HEK293 (cell line): ENCODE results near the gene COL11A2.

Experiments used
- CTCF ChIA-PET: fragments of 350-600 bp; formaldehyde crosslinking; extraction: SDS; loops from one replicate; lab custom pipeline; 2021; ENCODE audit warnings: antibody characterized with exemption; lab: Yijun Ruan, JAX
- POLR2A ChIA-PET: fragments of 300-600 bp; formaldehyde crosslinking; extraction: SDS; loops from one replicate; lab custom pipeline; 2020; ENCODE audit warnings: antibody characterized with exemption, inconsistent platforms; lab: Yijun Ruan, JAX
- H3K27ac ChIP-seq: fragments of 200-500 bp; sonication (Bioruptor generic); 2 replicates; pipeline ENCODE4 v1.5.1; 2014; ENCODE audit warnings: low read depth, low read length, control low read depth, inconsistent platforms; ENCODE audit errors: extremely low read depth
- H3K36me3 ChIP-seq, 2 experiments: fragments of 200-500 bp in 1 of 2; sonication (Bioruptor generic) in 1 of 2; 1 replicate in 1 of 2; 2 replicates in 1 of 2; pipeline ENCODE4 v1.5.1; 2014 to 2017; ENCODE audit warnings: inconsistent platforms in 2 of 2, low read length in 2 of 2; ENCODE audit not compliant: control insufficient read depth in 2 of 2, insufficient read depth in 1 of 2
- H3K4me1 ChIP-seq: fragments of 200-500 bp; sonication (Bioruptor generic); 2 replicates; pipeline ENCODE4 v1.5.1; 2014; ENCODE audit warnings: mild to moderate bottlenecking, low read length, inconsistent platforms; ENCODE audit not compliant: control insufficient read depth, insufficient read depth
- H3K4me3 ChIP-seq: 2 replicates; pipeline ENCODE4 v1.5.1; 2011; ENCODE audit warnings: low read depth, mild to moderate bottlenecking, control low read depth, low read length, moderate library complexity
- H3K9me3 ChIP-seq: fragments of 200-500 bp; sonication (Bioruptor generic); 2 replicates; pipeline ENCODE4 v1.5.1; 2014; ENCODE audit warnings: low read depth, low read length, inconsistent platforms; ENCODE audit not compliant: control insufficient read depth, insufficient read depth
- BCL6B ChIP-seq: fragments of 450-650 bp; formaldehyde crosslinking; IDR thresholded peaks from 2 replicates; pipeline ENCODE4 v1.5.1; 2017; ENCODE audit warnings: missing biosample characterization, missing genetic modification characterization
- CTCF ChIP-seq: fragments of 450-650 bp; formaldehyde crosslinking; IDR thresholded peaks from 2 replicates; pipeline ENCODE4 v1.5.1; 2016; ENCODE audit warnings: missing biosample characterization, missing genetic modification characterization
- GLI4 ChIP-seq: fragments of 450-650 bp; formaldehyde crosslinking; IDR thresholded peaks from 2 replicates; pipeline ENCODE4 v1.5.1; 2016; ENCODE audit warnings: missing biosample characterization, missing genetic modification characterization
- HOXC10 ChIP-seq: sonication (generic); formaldehyde crosslinking; IDR thresholded peaks from 2 replicates; pipeline ENCODE4 v1.8.1; 2023; ENCODE audit warnings: mild to moderate bottlenecking, missing genetic modification reagents
- IKZF3 ChIP-seq: fragments of 450-650 bp; IDR thresholded peaks from 2 replicates; pipeline ENCODE4 v1.5.0; 2018; ENCODE audit warnings: missing biosample characterization, mild to moderate bottlenecking, missing genetic modification characterization, moderate library complexity
- KLF10 ChIP-seq: fragments of 450-650 bp; IDR thresholded peaks from 2 replicates; pipeline ENCODE4 v1.5.1; 2018; ENCODE audit warnings: missing biosample characterization, mild to moderate bottlenecking, missing genetic modification characterization
- TSHZ1 ChIP-seq: fragments of 450-650 bp; formaldehyde crosslinking; IDR thresholded peaks from 2 replicates; pipeline ENCODE4 v1.5.1; 2016; ENCODE audit warnings: missing biosample characterization, missing genetic modification characterization, borderline replicate concordance
- YY2 ChIP-seq: fragments of 450-650 bp; formaldehyde crosslinking; IDR thresholded peaks from 2 replicates; pipeline ENCODE4 v1.5.1; 2016; ENCODE audit warnings: missing biosample characterization, missing genetic modification characterization
- ZBTB21 ChIP-seq: fragments of 450-650 bp; formaldehyde crosslinking; IDR thresholded peaks from 2 replicates; pipeline ENCODE4 v1.5.1; 2017; ENCODE audit warnings: missing biosample characterization, missing genetic modification characterization
- ZBTB7A ChIP-seq: fragments of 450-650 bp; formaldehyde crosslinking; IDR thresholded peaks from 2 replicates; pipeline ENCODE4 v1.5.1; 2016; ENCODE audit warnings: low read depth, missing biosample characterization, missing genetic modification characterization
- ZFHX2 ChIP-seq: fragments of 450-650 bp; formaldehyde crosslinking; conservative IDR thresholded peaks from 2 replicates; pipeline ENCODE4 v1.5.1; 2016; ENCODE audit warnings: missing biosample characterization, missing genetic modification characterization
- ZNF140 ChIP-seq: fragments of 450-650 bp; formaldehyde crosslinking; IDR thresholded peaks from 2 replicates; pipeline ENCODE4 v1.5.1; 2016; ENCODE audit warnings: missing biosample characterization, missing genetic modification characterization
- ZNF2 ChIP-seq: fragments of 450-650 bp; formaldehyde crosslinking; IDR thresholded peaks from 2 replicates; pipeline ENCODE4 v1.5.1; 2016; ENCODE audit warnings: missing biosample characterization, missing genetic modification characterization
- ZNF394 ChIP-seq: fragments of 450-650 bp; formaldehyde crosslinking; IDR thresholded peaks from 2 replicates; pipeline ENCODE4 v1.5.1; 2016; ENCODE audit warnings: missing biosample characterization, missing genetic modification characterization, mild to moderate bottlenecking, moderate library complexity, borderline replicate concordance
- ZNF510 ChIP-seq: fragments of 450-650 bp; formaldehyde crosslinking; IDR thresholded peaks from 2 replicates; pipeline ENCODE4 v1.5.1; 2018; ENCODE audit warnings: mild to moderate bottlenecking, missing genetic modification characterization, missing biosample characterization; ENCODE audit not compliant: insufficient replicate concordance
- ZNF571 ChIP-seq: fragments of 450-650 bp; formaldehyde crosslinking; IDR thresholded peaks from 2 replicates; pipeline ENCODE4 v1.5.0; 2017; ENCODE audit warnings: missing biosample characterization, missing genetic modification characterization
- ZNF580 ChIP-seq: fragments of 450-650 bp; formaldehyde crosslinking; IDR thresholded peaks from 2 replicates; pipeline ENCODE4 v1.5.1; 2016; ENCODE audit warnings: missing biosample characterization, missing genetic modification characterization
- ZNF639 ChIP-seq: fragments of 450-650 bp; formaldehyde crosslinking; IDR thresholded peaks from 2 replicates; pipeline ENCODE4 v1.5.1; 2016; ENCODE audit warnings: missing biosample characterization, missing genetic modification characterization
- ZNF645 ChIP-seq: fragments of 450-650 bp; formaldehyde crosslinking; IDR thresholded peaks from 2 replicates; pipeline ENCODE4; 2016; ENCODE audit warnings: missing biosample characterization, missing genetic modification characterization
- ZNF660 ChIP-seq: fragments of 450-650 bp; IDR thresholded peaks from 2 replicates; pipeline ENCODE4 v1.5.1; 2018; ENCODE audit warnings: missing biosample characterization, mild to moderate bottlenecking, missing genetic modification characterization
- ZNF704 ChIP-seq: fragments of 450-650 bp; formaldehyde crosslinking; IDR thresholded peaks from 2 replicates; pipeline ENCODE4 v1.5.1; 2016; ENCODE audit warnings: missing biosample characterization, missing genetic modification characterization
- ZSCAN30 ChIP-seq: fragments of 450-650 bp; IDR thresholded peaks from 2 replicates; pipeline ENCODE4 v1.5.1; 2018; ENCODE audit warnings: missing biosample characterization, mild to moderate bottlenecking, missing genetic modification characterization, moderate library complexity

COL11A2 gene

GRCh38 chr6:33203443-33204164 is 11.3 kb upstream of the COL11A2 start (continued):
- no peak for TF ChIP-seq GLI4 (tag by site-specific recombination)
- TF ChIP-seq BCL6B (tag by site-specific recombination): no peak
- no peak for TF ChIP-seq IKZF3 (tag by site-specific recombination)
- no peak for TF ChIP-seq KLF10
- TF ChIP-seq ZSCAN30 (tag by site-specific recombination): no peak
- TF ChIP-seq, all 188 proteins: peak for 0

GRCh38 chr6:33202799-33203198 is 10.5 kb upstream of the COL11A2 start:
- peaks cover 0 to 29% of the 10 kb centered on the region in 2 experiments; a peak in 2 of 3 replicates for H3K36me3 ChIP-seq
- H3K27ac ChIP-seq: no peak overlapping the region
- H3K9me3 ChIP-seq: no peaks in the 10 kb centered on the region
- no peak overlapping the region for H3K4me3 ChIP-seq
- POLR2A ChIA-PET: interaction anchor here (1.2 to 1.3 kb wide), 2 partner anchors 75 to 231 kb away, joined by 3 to 4 read pairs; no protein-coding TSS in a partner anchor
- TF ChIP-seq ZNF2 (no peak), ZNF580 (tag by site-specific recombination) (no peak), ZNF704 (tag by site-specific recombination) (no peak), ZNF571 (no peak), TSHZ1 (no peak), ZBTB7A (tag by site-specific recombination) (no peak), ZFHX2 (tag by site-specific recombination) (no peak), HOXC10 (CRISPR knock-in tag) (no peak), ZNF639 (no peak), ZNF394 (tag by site-specific recombination) (no peak), ZNF660 (tag by site-specific recombination) (no peak), ZNF140 (tag by site-specific recombination) (no peak), ZNF645 (tag by site-specific recombination) (no peak), CTCF (no peak), YY2 (tag by site-specific recombination) (no peak), ZBTB21 (tag by site-specific recombination) (no peak), ZNF510 (tag by site-specific recombination) (no peak)
- peaks cover 26% of the 10 kb centered on the region for H3K4me1 ChIP-seq
- CTCF ChIA-PET: interaction anchor here (1.4 kb wide), 1 partner anchor 45 kb away, joined by 6 read pairs; no protein-coding TSS in a partner anchor
